Activated B cell treated with CpG ODN at 0.5 μM for 24 hours (primary cell): Measurements from ENCODE around the gene PAM. TPM values are rescaled to one million over a fixed set of nuclear protein-coding genes. Genes with fewer than 3 reads are reported as not detected.

Experiments
- ATAC-seq: fragments of 200-7000 bp; cut with Tn5 transposase; one replicate; pipeline ENCODE4 v1.10.0; 2021; ENCODE audit warnings: low read depth, mild to moderate bottlenecking, moderate library complexity
- CTCF ChIA-PET: fragments of 350-600 bp; sonication (Branson Sonifier 250); formaldehyde crosslinking; loops from one replicate; lab custom pipeline; 2021; ENCODE audit warnings: antibody characterized with exemption; lab: Charles Lee
- POLR2A ChIA-PET: fragments of 350-600 bp; sonication (Branson Sonifier 250); formaldehyde crosslinking; loops from one replicate; lab custom pipeline; 2021; ENCODE audit warnings: antibody characterized with exemption; lab: Charles Lee
- DNase-seq: peaks from one replicate; pipeline ENCODE4 v3.0.0; 2022
- H3K27ac Mint-ChIP-seq: one replicate; pipeline ENCODE4 v1.8.0; 2020; ENCODE audit warnings: mixed read lengths
- H3K27me3 Mint-ChIP-seq: one replicate; pipeline ENCODE4 v1.8.0; 2021; ENCODE audit warnings: mixed read lengths
- H3K36me3 Mint-ChIP-seq: one replicate; pipeline ENCODE4 v1.8.0; 2021; ENCODE audit warnings: low read depth, mixed read lengths
- H3K4me1 Mint-ChIP-seq: one replicate; pipeline ENCODE4 v1.8.0; 2021; ENCODE audit warnings: mixed read lengths
- H3K4me3 Mint-ChIP-seq: one replicate; pipeline ENCODE4 v1.8.0; 2020; ENCODE audit warnings: mild to moderate bottlenecking, mixed read lengths
- H3K9me3 Mint-ChIP-seq: one replicate; pipeline ENCODE4 v1.8.0; 2020; ENCODE audit warnings: mixed read lengths
- intact Hi-C: fragments of 100-400 bp; cut with micrococcal nuclease; formaldehyde crosslinking; loops from one replicate; pipeline ENCODE4 v1.15.1; 2024
- total RNA-seq: library from RNA; stranded (reverse); gene quantifications from 2 replicates; pipeline ENCODE4 v1.2.3, GENCODE V29; 2022
- TF ChIP-seq, protein P1 (sequence below): fragments of 200-600 bp; IDR thresholded peaks from one replicate; pipeline ENCODE4 v1.8.0; 2022; ENCODE audit warnings: antibody characterized with exemption, mild to moderate bottlenecking

The PAM gene
- total RNA-seq, 1 donor from 2014 or later: 19.0 TPM

DNA sequence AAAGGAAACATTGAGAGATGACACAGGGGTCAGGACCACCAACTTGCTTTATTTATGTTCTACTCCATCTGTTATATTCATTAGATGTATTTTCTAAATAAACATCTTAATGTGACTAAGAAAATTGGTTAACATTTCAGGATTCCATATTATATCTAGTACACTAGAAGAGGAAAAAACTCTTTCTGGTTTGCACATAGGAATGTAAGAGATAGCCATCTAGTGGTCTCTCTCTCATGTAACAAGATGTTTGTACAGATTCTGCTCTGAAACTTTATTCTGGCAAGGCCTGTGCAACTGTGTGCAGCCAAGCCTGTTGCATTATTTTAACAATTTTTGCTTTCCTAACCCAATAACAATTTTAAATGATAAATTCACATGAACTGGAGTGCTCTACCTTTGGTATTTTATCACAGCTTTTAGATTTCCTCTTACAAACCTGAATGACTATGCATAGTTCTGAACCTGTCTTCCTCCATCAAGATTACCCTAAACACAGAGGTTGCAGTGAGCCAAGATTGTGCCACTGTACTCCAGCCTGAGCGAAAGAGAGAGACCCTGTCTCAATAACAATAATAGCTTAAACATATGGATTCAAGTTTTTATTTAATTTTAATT, 216.7 kb downstream of the PAM start:
- no peaks in the 10 kb centered on the region for H3K27me3 Mint-ChIP-seq
- no peak overlapping the region for H3K4me3 Mint-ChIP-seq
- no peak overlapping the region for H3K27ac Mint-ChIP-seq
- ChIA-PET POLR2A (no interaction called here), CTCF (interaction anchor here (0.5 kb wide), 1 partner anchor 10 kb away, joined by 3 read pairs; no protein-coding TSS in a partner anchor)
- H3K9me3 Mint-ChIP-seq: no peaks in the 10 kb centered on the region
- intact Hi-C loops: loop anchor here (2.0 kb wide), 1 partner anchor 435 kb away; no protein-coding TSS in a partner anchor
- TF ChIP-seq, protein P1, sequence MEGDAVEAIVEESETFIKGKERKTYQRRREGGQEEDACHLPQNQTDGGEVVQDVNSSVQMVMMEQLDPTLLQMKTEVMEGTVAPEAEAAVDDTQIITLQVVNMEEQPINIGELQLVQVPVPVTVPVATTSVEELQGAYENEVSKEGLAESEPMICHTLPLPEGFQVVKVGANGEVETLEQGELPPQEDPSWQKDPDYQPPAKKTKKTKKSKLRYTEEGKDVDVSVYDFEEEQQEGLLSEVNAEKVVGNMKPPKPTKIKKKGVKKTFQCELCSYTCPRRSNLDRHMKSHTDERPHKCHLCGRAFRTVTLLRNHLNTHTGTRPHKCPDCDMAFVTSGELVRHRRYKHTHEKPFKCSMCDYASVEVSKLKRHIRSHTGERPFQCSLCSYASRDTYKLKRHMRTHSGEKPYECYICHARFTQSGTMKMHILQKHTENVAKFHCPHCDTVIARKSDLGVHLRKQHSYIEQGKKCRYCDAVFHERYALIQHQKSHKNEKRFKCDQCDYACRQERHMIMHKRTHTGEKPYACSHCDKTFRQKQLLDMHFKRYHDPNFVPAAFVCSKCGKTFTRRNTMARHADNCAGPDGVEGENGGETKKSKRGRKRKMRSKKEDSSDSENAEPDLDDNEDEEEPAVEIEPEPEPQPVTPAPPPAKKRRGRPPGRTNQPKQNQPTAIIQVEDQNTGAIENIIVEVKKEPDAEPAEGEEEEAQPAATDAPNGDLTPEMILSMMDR: no peak
- no peaks in the 10 kb centered on the region for H3K4me1 Mint-ChIP-seq
- no peak for DNase-seq
- no peaks in the 10 kb centered on the region for H3K36me3 Mint-ChIP-seq
- no peak for ATAC-seq

DNA sequence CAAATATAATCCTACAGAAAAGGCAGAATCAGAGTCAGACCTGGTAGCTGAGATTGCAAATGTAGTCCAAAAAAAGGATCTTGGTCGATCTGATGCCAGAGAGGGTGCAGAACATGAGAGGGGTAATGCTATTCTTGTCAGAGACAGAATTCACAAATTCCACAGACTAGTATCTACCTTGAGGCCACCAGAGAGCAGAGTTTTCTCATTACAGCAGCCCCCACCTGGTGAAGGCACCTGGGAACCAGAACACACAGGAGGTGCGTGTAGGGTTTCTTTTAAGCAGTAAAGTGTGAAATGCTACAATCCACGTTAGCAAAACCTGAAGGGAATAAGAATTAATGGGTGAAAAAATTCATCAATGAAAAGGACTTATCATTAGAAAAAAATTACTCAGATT, 219.1 kb downstream of the PAM start:
- H3K36me3 Mint-ChIP-seq: no peaks in the 10 kb centered on the region
- no peaks in the 10 kb centered on the region for H3K27me3 Mint-ChIP-seq
- no peaks in the 10 kb centered on the region for H3K4me1 Mint-ChIP-seq
- POLR2A ChIA-PET: no interaction called here
- no peak for DNase-seq
- H3K9me3 Mint-ChIP-seq: no peaks in the 10 kb centered on the region
- no peak for ATAC-seq
- TF ChIP-seq, protein P1: no peak
- H3K4me3 Mint-ChIP-seq: no peak overlapping the region
- no peak overlapping the region for H3K27ac Mint-ChIP-seq
- CTCF ChIA-PET: no interaction called here
- intact Hi-C loops: no loop called here

DNA sequence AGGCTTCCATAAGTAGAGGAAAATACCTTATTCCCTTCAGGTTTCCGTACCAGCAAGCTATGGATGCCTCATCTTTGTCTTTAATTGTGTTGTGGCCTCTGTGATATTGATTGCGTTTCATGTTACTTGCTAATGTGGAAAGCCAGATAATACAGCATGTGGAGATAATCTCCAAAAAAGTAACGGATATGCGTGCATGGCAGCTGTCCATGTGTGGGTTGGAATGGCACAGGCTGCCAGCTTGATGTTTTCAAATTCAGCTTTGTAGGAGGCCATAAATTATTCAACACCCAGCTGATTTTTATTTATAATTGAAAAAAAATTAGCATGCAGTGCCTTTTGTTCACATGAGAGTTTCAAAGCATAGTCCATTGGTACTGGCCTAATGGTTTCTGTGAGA, 219.9 kb downstream of the PAM start:
- CTCF ChIA-PET: no interaction called here
- DNase-seq: no peak
- no peaks in the 10 kb centered on the region for H3K4me1 Mint-ChIP-seq
- no peaks in the 10 kb centered on the region for H3K9me3 Mint-ChIP-seq
- TF ChIP-seq, protein P1: no peak
- ATAC-seq: no peak
- POLR2A ChIA-PET: no interaction called here
- no peaks in the 10 kb centered on the region for H3K36me3 Mint-ChIP-seq
- no peak overlapping the region for H3K27ac Mint-ChIP-seq
- intact Hi-C loops: no loop called here
- H3K4me3 Mint-ChIP-seq: no peak overlapping the region
- H3K27me3 Mint-ChIP-seq: no peaks in the 10 kb centered on the region

DNA sequence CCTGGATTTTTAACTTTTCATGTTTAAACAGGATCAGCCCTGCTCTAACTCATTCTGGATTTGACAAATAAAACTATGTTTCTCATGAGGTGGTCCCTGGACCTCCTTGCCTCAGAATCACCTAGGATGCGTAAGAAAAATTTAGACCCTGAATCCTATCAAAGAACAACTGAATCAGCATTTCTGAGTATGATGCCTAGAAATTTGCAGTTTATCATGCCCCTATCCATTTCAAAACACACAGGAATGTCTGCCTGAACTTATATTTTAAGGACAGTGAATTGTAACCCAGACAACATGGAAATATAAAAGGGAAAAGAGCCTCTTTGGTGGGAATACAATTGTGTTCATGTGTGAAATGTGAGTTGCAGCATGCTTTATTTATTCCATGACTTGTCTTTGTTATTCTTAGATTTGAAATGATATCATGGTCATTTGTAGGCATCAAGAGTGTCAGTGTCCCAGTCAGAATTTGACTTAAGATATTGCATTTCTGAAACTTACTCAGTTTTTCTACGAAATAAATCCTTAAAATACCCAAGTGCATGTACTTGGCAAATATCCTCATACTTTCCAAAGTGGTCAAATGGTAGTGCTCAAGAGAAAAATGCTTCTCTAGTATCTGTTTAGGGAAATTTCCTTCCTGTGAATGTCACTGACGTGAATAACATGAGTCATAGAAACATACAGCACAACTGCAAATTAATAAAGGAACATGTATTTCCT, 220.5 kb downstream of the PAM start:
- no peaks in the 10 kb centered on the region for H3K36me3 Mint-ChIP-seq
- H3K4me3 Mint-ChIP-seq: no peak overlapping the region
- intact Hi-C loops: no loop called here
- CTCF ChIA-PET: no interaction called here
- no peak for ATAC-seq
- POLR2A ChIA-PET: no interaction called here
- H3K27ac Mint-ChIP-seq: no peak overlapping the region
- DNase-seq: no peak
- no peaks in the 10 kb centered on the region for H3K4me1 Mint-ChIP-seq
- no peaks in the 10 kb centered on the region for H3K9me3 Mint-ChIP-seq
- TF ChIP-seq, protein P1: no peak
- no peaks in the 10 kb centered on the region for H3K27me3 Mint-ChIP-seq

DNA sequence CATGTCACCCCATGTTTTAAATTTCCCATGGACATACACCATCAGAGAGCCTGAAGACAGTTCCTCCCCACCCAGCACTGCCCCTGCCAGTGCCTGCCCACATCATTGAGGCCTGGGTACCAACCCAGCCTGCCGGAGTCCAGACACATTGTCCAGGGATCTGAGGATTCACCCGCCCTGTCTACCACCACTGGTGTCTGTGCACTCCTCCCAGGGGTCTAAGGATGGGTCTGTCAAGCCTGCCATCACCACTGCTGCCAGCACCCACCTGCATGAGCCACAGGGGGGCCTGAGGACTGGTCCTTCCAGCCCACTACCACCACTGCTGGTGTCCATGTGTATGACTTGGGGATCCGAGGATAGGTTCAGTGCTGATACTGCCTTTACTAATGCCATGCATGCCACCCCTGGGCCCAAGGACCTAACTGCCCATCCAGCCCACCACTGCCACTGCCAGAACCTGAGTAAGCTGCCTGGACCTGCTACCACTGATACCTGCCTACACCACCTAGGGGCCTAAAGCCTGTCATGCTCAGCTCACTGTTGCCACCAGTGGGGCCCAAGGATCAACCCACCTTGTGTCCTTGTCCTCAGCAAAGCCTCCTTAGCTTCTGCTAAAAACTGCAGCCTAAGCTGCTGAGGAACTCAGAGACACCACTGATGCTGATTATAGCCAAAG, 227.0 kb downstream of the PAM start:
- TF ChIP-seq, protein P1: no peak
- peaks cover 7% of the 10 kb centered on the region for H3K4me1 Mint-ChIP-seq
- H3K27ac Mint-ChIP-seq: no peak overlapping the region
- peaks cover 2% of the 10 kb centered on the region for H3K36me3 Mint-ChIP-seq
- ChIA-PET CTCF (interaction anchor here (0.7 kb wide), 1 partner anchor 10 kb away, joined by 3 read pairs; no protein-coding TSS in a partner anchor), POLR2A (no interaction called here)
- DNase-seq: no peak
- H3K27me3 Mint-ChIP-seq: no peaks in the 10 kb centered on the region
- H3K9me3 Mint-ChIP-seq: peaks cover 22% of the 10 kb centered on the region
- intact Hi-C loops: no loop called here
- H3K4me3 Mint-ChIP-seq: no peak overlapping the region
- no peak for ATAC-seq
